Raji (cell line): ENCODE measurements around the gene MS4A14.
A peak's percentile ranks its signal among the peaks of the same experiment; 100 is the strongest.

Source experiments
- POLR2A ChIP-seq: IDR thresholded peaks from 2 replicates; pipeline ENCODE4 v1.6.1; 2011; ENCODE audit warnings: low read depth, low read length, control low read depth; ENCODE audit not compliant: insufficient read depth

The MS4A14 gene

DNA sequence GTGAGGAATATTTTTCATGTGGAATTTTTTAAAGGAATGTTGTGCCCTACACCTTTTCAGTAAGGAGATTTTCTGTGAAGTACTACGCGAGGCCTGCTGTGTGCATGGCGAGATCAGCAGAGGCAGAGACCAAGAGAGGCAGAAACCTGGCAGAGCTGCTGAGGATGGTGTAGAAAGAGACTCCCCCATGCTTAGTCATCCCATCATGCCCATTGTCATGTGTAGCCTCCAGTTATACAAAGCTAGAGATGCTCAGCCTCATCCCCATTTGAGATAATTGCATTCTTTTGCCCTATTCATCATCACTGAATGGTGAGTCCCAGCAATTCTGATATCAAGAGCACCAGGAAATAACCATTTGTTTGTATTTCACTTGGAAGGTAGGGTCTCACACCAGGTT lies 20.9 kb upstream of the MS4A14 start:
- TF ChIP-seq POLR2A: no peak

DNA sequence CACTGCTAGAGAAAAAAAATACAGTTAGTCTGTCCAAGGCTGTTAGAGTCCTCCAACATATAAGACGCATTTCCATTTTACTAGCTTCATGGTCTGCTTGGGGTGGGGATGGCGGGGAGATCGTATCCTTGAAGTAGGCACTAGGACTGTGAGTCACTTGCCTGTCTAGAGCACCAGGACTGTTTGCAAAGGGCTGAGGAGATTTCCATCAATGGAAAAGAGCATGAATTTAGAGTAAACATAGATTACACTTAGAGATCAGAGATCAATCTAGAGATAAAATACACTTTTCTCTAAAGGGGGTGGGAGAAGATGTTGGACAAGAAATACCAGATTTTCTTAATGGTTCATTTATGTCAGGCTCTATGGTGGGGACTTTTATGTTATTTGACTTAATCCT lies 19.7 kb upstream of the MS4A14 start:
- no peak for TF ChIP-seq POLR2A

DNA sequence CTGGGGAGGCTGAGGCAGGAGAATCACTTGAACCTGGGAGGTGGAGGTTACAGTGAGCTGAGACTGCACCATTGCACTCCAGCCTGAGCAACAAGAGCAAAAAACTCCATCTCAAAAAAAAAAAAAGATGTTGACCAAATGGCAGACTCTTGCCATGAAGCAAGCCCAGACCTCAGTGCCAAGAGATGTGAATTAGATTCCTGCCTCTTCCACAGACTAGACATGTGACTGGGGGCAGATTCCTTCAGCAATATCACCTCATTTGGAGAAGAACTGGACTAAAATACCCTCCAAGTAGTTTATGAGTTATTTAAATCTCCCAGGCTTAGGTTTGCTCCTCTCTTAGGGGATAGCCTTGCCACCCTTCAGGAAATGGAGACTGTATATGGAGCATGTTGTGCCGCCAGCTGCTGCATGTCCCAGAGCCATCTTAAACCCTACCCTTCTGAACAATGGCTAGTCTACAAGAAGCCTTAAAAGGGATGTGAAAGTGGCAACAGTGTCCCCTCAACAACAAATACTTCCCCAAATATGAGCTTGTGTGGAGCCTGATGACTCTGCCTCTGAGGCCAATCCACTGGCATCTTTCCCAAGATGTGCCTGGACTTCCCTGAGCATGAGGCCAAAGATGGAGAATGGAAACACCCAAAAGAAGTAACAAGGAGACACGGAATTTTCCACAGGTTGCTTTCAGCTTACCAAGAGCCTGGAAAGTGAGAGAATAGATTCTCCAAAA lies 18.7 kb upstream of the MS4A14 start:
- TF ChIP-seq POLR2A: no peak

DNA sequence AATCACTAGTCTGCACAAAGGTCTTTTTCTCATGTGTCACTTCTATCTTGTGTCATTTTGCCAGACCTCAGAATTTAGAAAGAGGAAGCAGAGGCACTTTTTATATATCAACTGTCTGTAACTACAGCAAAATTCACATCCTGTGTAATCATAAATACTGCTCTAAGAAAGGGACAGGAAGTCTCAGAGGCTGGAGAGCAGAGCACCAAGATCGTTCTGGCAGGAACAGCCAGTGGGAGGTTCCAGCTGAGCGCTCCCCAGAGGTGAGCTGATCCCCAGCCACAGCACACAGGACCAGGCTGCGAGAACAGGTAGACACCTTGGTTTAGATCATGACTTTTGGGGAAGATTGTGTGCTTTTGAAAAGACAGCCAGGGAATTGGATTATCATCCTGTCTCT lies 17.9 kb upstream of the MS4A14 start, which contains the start of gene MS4A7:
MS4A7 (plus strand) TSS at position 179 of the 400 bp plus-strand sequence. CDS start 4,610 bp downstream, outside the sequence.
- peak; percentile 30; the same call in 1 of the 2 replicates for TF ChIP-seq POLR2A

DNA sequence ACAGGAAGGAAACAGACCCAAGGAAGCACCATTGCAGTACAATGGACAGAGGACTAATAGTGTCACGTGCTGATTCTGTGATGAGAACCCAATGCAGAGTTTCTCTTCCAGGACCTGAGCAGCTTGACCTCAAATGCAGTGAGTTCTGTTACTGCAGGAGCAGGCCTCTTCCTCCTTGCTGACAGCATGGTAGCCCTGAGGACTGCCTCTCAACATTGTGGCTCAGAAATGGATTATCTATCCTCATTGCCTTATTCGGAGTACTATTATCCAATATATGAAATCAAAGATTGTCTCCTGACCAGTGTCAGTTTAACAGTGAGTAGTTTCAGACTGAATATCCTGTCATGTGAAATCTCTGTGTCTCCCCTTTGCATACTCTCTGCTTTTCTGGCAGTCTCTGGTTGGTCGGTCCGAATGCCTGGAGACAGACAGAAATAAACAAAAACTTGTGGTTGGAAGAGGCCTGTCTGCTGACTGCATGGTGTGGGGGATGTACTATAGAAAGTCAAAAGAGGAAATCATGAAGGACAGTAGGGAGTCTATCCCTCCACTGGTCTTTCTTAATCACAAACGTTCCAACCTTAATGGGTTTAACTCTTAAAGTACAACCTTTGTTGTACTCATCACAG lies 6.9 kb upstream of the MS4A14 start:
- no peak for TF ChIP-seq POLR2A

DNA sequence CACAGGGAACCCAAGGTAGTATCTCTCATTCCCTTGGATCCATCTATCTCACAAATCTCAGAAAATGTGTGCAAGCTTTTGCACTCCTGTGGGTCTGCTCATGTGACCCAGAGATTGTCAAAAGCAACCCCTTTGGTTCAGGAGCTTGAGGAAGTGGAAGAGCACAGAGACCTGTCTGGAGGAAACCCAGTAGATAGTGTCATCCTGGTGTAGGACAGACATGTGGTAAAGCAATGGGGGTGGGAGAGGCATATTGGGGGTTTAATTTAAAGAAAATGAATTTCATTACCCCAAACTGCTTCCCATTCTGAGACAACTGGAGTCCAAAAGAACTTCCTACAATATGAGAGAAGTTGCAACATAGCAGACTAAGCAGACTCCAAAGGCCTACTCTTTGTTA lies 5.8 kb upstream of the MS4A14 start:
- TF ChIP-seq POLR2A: no peak

DNA sequence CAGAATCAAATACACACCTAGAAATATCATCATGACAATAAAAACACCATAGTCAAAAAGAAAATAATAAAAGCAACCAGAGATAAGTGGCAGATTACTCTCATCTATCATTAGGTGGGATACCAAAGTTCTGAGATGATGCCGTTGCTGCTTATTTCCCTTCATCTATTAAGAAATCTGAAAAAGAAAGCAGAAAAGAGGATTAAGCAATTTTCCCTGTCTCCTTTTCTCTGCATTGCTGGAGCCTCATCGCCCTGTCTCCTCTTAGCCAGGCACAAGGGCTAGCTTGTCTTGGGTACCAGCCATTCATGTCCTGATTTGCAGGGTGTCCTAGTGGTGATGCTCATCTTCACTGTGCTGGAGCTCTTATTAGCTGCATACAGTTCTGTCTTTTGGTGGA lies 3.9 kb upstream of the MS4A14 start:
- no peak for TF ChIP-seq POLR2A

DNA sequence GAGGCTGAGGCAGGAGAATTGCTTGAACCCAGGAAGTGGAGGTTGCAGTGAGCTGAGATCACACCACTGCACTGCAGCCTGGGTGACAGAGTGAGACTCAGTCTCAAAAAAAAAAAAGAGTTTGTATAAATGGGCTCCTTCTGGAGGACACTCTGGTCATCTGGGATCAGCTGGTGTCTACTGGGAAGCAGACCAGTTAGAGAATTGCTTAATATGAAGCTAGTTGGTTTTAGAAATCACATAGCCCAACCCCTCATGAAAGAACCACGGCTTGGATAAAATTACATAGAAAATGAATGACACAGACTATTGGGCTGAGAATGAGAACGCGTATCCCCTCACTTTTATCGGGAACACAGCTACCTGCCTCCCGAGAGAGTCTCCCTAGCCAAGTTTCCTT lies 3.2 kb upstream of the MS4A14 start:
- no peak for TF ChIP-seq POLR2A

DNA sequence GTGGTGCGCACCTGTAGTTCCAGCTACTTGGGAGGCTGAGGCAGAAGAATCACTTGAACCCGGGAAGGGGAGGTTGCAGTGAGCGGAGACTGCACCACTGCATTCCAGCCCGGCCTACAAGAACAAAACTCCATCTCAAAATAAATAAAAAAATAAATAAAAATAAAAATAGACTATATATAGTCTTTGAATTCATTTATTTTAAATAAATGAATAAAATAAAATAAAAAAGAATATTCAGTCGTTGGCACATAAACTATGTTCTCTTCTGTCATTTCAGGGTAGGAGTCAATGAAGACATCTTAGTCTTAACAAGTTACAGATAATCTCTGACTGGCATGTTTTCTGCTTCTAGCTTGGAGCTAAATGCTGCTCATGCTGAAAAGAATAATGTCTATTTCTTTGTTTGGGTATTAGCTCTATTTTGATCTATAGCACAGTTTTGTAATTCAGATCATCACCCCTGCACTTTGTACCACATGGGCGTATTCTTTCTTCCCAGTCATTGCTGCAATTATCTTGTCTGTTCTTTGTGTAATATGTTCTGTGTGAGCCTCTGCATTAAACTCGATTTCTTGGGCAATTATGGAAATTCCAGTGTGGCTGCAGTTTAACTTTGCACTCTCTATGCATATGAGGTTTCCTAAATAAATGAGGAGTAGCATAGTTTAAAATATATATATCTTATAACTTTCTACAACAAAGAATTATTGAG lies 1.4 kb upstream of the MS4A14 start:
- TF ChIP-seq POLR2A: no peak

DNA sequence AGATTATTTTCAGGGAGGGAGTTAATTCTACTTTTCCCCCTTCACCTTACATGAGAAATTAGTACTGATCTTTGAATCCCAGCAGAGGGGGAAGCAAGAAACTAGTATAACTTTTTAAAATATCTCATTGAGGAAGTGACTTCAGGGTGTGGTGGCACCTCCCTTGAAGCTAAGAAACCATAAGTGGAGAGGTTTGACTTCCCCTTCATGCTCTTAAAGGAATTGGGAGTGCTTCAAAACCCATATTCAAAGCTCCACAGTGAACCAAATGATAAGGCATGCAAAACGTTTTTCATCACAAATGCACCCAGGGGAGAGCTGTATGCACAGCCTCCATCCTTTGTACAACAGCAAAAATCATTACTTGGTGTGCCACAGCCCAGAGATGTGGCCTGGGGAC lies 540 bp downstream of the MS4A14 start:
- no peak for TF ChIP-seq POLR2A

DNA sequence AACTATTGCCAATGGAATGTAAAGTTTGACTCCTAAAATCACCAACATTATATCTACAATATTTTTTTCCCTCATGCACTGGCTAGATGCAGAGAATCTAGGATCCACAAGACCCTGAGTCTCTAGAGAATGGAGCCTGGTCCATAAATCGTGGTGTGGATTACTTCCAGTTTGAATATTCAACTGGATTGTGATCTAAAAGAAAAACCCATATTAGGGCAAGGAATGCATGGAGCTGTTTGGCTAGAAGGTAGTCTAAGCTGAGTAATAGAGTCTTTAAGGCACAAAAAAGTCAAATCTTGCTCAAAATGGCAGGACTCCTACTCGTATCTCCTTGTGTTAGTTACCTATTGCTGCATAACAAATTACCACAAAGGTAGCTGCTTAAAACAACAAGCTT lies 23.8 kb downstream of the MS4A14 start:
- TF ChIP-seq POLR2A: no peak

DNA sequence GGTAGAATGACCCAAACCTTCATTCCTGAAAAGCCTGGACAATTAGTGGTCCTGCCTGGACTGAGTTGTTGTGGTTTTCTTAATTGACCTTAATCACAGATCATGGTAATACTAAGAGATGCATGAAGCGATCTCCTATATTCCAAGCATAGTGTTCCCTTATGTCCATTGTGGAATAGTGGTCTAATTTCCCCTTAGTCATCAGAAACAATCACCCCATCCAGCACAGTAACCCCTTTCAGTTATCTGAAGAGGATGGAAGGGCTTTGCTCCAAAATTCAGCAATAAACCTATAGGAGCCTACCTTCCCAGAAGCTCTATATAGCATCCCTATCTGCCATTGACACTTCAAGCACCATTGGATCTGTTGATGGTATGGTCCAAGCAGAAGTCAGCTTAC lies 26.4 kb downstream of the MS4A14 start:
- TF ChIP-seq POLR2A: no peak

DNA sequence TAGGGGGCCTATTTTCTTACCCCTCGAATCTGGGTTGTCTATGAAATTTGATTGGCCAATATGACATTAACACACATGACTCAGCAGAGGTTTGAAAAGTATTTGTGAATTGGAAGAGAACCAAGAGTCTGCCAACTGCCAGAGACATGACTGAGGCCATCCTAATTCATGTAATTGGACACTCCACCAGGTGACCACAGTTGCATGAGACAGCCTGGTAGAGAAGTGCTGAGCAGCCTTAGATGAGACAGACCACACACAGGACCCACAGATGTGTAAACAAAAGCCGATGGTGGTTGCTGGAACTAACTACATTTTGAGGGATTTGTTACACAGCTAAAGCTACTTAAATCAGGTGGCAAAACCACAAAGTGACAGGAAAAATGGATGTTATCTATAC lies 32.3 kb downstream of the MS4A14 start:
- TF ChIP-seq POLR2A: no peak

DNA sequence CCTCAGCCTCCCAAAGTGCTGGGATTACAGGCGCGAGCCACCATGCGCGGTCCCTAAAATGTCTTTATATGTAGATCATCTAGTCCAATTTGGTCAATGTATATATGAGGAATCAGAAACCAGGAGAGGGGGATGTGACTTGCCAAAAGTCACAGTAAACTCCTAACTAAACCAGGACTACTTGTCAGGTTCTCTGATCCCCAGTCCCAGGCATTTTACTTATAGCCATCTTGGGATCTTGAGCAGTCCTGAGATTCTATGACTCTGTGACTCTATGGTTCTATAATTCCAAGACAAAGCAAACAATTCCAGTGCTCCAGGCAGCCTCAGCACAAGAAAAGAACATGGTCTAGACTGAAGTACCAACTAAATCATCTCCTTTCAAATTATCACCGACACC lies 33.0 kb downstream of the MS4A14 start, which contains the start of gene MS4A5:
MS4A5 (plus strand) TSS at position 301 of the 400 bp plus-strand sequence. CDS start 103 bp downstream, outside the sequence.
- no peak for TF ChIP-seq POLR2A

DNA sequence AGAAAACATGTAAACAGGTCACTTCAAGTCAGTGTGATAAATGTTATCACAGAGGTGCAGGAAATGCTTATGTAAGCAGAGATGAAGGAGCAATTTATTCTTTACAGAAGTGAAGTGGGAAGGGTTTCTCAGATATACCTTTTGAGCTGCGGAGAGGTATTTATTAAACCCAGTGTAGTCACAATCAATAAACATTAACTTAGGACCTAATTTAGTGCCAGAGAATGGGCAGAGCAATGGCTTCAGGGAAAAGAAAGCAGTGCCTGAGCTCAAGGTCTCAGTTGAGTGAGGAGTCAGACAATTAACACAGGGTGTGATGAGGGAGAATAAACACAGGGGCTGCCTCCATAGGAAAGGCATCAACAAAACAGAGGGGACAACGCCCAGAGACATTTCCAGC lies 35.0 kb downstream of the MS4A14 start:
- no peak for TF ChIP-seq POLR2A

DNA sequence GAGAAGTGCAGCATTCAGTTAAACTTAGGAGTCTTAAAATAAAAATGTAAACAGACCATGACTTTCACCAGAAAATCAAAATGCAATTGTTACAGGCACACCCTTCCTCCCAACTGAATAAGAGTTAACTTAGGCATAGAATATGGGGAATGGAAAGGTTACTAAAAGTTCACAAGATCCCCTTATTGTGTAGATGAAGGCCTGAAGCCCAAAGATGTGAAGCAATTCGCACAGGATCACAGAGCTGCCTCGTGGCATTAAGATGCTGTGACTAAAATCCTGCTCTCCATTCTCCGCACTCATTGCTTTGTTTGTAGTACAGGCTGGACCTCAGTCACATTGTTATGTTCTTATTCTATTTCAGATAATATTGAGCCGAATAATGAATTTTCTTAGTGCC lies 37.1 kb downstream of the MS4A14 start:
- TF ChIP-seq POLR2A: no peak
